Measurements from ENCODE around the gene SLC38A1.
"Not testable (repeated sequence)": the region's sequence is repeated elsewhere in the genome, so short reads cannot be mapped to it uniquely, and the experiment has no call there.

Gene SLC38A1

GRCh38 chr12:46264057-46264456 lies 4.8 kb downstream of the SLC38A1 start:
- DNase-seq (ENCODE audit: low read depth): no peak

DNA sequence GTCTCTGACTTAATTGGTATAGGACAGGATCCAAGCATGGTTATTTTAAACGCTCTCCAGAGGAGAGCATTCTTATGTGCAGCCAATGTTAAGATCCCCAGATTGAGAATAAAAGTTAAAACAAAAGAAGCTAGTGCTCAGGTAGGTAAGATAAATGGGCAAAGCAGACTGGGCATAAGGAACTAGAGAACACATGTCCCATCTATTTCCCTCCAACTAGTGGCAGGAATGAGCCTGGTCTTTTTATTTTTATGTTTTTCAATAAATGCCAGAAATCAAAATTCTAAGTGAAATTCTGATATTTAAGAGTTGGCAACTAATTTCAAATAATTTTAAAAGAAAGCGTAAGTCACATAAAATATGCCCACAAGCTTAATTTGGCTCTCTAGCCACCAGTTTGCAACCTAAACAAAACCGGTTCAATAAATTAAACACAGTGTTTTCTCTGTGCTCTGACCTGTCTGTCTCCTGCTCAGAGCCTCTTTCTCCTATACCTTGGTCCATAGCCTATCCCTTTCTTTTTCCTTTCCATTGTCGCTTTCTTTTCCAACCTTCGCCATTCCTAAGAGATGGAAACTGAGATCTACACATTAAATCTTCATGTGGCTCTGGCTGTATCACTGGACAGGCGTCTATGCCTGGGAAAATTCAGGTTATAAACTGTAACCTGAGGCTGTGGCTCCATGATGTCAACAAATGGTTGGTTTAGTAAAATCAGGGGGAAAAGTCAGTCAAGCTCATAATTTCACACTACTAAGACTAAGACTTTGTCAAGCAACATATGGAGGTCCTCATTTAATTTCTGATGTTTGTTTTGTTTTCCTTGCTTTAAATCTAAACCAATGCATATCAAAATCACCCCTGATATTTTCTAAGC lies 5.5 kb downstream of the SLC38A1 start:
- DNase-seq (ENCODE audit: low read depth): no peak

- no peak for DNase-seq (ENCODE audit: low read depth)
Observed at GRCh38 chr12:46261646-46262045, 7.2 kb downstream of the SLC38A1 start.

DNA sequence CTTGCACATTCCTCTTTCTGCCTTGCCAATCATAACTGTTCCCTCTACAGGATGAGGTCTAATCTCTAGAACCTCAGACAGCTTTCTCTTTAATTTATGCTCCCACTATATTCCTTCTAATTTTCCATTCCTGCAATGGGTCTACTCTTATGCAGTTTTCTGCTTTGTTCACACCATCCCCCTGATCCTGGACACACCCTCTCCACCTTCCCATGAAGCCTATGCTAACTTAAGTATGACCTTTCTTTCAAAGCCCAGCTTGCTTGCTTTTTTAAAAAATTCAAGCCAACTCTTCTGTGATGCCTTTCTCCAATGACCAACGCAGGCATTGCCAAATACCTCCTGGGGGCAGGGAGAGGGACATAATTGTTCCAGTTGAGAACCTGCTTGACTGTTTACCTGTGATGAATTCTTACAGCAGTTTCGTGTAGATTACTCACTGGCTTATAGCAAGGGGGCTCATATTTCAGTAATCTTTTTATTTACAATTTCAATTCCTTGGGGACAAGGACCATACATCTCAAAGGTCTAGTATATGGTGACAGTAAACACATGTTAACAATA lies 7.8 kb downstream of the SLC38A1 start:
- no peak for DNase-seq (ENCODE audit: low read depth)

DNA sequence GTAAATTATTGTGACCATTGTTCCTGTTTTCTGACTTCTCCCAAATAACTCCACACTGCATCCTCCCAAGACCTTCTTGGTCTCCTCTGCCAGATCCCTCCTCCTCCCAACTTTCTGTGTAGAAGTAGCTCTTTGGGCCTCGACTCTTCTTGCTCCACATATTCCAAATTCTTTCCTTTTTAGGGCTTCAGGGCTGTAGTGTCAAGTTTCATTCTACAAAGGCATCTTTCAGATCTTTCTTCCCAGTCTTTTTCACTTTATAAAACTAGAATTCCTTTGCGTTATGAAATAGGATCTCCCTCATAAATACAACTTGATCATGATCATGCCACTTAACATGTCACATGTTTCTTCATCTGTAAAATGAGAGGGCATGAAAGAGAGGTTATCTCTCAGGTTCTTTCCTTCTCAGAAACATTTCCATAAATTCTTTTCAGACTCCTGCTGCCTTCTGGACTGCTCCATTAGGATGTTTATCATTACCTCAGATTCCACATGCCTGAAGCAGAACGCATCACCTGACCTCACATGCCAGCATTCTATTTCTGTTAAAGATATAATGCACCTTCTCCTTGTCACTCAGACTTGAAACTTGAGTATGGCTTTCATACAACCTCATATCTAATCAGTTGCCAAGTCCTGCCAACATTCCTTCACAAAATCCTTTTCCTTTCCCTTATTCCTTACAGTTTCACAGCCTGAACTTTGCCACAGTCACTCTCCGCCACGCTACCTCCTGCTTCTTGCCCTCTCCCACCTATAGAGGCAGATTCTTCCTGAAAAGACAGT lies 8.5 kb downstream of the SLC38A1 start:
- DNase-seq (ENCODE audit: low read depth): no peak

DNA sequence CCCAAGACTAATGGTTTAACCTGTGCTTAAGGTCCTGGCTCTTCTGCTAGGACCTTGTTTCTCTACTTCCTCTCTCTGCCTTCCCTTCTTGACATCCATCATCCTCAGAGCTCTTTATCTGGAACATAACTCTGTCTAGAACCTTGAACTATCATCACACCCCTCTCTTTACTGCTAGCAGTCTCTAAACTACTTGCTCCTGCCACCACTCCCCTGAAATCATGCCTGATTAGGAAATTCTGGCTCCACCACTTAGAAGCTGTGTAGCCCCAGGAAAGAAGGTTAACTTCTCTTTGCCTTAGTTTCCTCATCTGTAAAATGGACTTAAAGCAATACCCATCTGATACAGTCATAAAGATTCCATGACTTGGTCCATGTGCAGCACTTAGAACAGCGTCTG lies 9.1 kb downstream of the SLC38A1 start:
- DNase-seq (ENCODE audit: low read depth): no peak

- no peak for DNase-seq (ENCODE audit: low read depth)
Observed at GRCh38 chr12:46259071-46259470, 9.8 kb downstream of the SLC38A1 start.

GRCh38 chr12:46258129-46258528 lies 10.7 kb downstream of the SLC38A1 start:
- DNase-seq (ENCODE audit: low read depth): no peak

DNA sequence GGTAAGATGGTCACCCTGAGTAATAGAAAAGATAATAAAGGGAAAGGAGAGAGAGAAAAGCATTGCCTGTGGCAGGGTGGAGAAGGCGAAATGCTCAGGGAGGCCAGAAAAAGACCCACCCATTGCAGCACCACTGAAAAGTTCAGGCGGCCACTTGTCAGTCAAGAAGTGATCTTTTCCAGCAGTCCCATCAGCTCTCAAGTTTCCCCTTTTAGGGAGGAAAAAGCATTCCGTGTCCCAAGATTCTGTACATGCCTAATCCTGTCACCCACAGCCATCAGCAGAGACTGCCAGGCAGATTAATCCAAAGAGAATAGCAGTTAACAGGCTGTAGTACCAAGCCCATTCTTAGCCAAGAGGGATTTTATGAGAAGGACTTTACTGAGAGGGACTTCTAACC lies 11.9 kb downstream of the SLC38A1 start:
- no peak for DNase-seq (ENCODE audit: low read depth)

DNA sequence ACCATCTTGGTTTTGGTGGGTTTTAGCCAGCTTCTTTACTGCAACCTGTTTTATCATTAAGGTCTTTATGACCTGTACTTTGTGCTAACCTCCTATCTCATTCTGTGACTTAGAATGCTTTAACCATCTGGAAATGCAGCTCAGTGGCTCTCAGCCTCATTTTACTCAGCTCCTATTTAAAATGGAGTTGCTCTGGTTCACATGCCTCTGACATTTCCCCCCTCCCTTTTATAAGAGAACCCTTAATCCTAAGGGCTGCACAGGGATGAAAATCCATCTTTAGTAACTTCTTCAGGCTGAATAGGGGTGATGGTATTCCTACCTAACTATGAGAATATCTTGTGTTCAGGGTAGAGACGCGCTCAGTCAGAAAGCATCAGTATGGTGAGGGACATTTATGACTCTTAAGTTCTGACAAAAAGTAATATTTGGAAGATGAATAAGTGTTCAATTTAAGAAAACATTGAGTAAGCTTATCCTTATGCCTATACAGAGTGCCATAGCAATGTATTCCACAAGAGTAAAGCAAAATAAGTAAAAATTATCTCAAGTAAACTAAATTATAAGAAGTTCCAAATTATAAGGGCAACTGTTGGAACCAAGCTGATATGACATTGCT lies 15.2 kb downstream of the SLC38A1 start:
- DNase-seq (ENCODE audit: low read depth): no peak

DNA sequence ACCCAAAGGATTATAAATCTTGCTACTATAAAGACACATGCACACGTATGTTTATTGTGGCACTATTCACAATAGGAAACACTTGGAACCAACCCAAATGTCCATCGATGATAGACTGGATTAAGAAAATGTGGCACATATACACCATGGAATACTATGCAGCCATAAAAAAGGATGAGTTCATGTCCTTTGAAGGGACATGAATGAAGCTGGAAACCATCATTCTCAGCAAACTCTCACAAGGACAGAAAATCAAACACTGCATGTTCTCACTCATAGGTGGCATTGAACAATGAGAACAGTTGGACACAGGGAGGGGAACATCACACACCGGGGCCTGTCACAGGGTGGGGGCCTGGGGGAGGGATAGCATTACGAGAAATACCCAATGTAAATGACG lies 16.8 kb downstream of the SLC38A1 start:
- not testable (repeated sequence) for DNase-seq (ENCODE audit: low read depth)

DNA sequence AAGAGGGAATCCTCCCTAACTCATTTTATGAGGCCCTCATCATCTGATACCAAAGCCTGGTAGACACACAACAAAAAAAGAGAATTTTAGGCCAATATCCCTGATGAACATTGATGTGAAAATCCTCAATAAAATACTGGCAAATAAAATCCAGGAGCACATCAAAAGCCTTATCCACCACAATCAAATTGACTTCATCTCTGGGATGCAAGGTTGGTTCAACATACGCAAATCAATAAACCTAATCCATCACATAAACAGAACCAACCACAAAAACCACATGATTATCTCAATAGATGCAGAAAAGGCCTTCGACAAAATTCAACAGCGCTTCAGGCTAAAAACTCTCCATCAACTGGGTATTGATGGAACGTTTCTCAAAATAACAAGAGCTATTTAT lies 18.9 kb downstream of the SLC38A1 start:
- DNase-seq (ENCODE audit: low read depth): not testable (repeated sequence)

GRCh38 chr12:46246021-46246700 lies 22.7 kb downstream of the SLC38A1 start:
- DNase-seq (ENCODE audit: low read depth): no peak

DNA sequence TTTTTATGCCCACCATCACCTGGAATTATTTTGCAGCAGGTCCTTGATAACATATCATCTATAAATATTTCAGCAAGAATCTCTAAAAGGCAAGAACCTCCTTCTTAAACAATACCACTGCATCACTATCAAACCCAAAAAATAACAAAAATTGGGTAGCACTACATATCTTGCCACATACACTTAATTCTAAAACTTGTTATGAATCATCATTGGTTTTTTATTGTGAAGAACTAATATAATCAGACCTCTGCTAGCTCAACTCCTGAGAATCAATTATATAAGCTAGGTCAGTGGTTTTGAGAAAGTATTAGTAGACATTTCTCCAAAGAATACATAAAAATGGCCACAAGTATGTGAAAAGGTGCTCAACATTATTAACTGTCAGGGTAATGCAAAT lies 23.8 kb downstream of the SLC38A1 start:
- DNase-seq (ENCODE audit: low read depth): no peak

DNA sequence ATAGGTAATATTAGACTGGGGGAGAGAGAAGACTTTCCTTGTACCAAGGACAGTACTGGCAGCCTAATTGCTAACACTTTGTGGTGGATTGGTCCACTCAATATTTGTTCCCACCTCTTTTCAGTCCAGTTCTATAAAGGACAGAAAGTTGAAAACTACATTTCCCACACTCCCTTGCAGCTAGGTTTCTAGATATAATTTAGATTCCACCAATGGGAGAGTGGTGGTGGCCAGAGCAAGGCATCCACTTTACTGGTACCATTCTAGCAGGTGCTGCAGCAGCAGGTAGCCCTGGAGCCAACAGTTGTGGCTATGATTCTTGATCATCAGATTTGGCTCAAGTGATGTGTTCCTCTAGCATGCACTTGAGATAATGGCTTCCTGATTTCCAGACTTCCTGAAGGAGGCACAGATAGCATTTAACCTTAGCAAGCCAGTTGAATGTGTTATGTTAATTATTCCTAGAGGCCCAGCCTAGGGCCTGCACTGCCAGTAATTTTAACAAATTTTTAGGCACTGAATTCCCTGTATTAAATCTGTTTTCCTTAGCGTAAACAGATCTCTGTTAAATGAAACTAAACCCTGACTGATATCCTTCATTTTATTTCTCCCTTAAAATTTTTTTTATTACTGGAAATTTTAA lies 24.4 kb downstream of the SLC38A1 start:
- DNase-seq (ENCODE audit: low read depth): no peak

DNA sequence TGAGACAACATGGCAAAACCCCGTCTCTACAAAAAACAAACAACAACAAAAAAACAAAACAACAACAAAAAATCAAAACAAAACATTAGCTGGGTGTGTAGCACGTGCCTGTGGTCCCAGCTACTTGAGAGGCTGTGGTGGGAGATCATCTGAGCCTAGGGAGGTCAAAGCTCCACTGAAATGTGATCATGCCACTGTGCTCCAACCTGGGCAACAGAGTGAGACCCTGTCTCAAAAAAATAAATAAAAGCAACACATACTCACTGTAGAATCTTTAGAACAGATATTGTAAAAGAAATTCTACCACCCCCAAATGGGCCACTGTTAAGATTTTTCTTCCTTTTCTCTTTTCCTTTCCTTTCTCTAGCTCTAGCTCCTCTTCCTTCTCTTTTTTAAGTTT lies 26.3 kb downstream of the SLC38A1 start:
- DNase-seq (ENCODE audit: low read depth): no peak

- DNase-seq (ENCODE audit: low read depth): no peak
Observed at GRCh38 chr12:46240436-46240835, 28.4 kb downstream of the SLC38A1 start.

DNA sequence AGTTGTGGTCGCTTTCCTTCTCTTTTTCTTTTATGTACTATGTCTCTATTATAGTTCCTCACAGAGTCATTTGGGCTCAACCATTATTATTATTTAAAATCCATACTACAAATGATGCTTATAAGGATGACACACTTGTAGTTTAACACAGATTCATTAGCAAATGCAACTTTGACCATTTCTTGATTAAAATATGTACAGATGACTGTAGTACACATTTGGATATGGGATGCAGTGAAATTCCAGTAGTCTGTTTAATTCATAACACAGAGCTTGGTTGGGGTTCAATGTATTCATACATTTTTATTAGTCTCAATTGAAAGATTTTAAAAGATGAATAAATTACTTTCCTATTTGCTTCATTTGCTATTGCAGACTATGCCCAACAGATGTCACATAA lies 30.0 kb downstream of the SLC38A1 start:
- DNase-seq (ENCODE audit: low read depth): no peak

DNA sequence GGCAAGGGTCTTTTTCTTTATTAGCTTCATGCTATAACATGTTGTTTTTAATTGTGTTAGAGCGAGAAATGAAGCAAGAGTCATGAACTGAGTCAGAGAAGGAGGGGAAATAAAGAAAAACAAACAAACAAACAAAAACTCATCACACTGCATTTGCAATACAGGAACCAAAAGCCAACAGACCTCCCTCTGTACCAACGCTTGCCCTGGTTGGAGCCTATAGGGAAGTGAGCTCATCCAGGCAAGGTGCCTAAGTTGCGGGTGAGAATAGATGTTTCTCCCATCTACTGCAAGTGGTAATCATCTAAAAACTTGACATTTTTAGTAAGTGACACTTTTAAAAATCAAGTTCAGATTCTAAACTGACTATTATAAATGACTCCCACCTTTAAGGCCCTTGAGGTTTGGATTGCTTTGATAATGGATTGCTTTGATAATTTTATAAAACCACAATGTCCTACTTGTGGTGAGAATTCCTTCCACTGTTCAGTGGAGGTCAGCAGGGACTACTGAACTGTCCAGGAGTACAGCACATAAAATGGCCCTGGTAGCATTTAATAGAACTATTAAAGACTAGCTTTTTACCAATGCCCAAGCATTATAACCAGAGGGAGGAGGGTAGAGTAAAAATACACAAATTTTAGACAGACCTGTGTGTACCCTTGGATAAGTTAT lies 31.3 kb downstream of the SLC38A1 start:
- no peak for DNase-seq (ENCODE audit: low read depth)

- no peak for DNase-seq (ENCODE audit: low read depth)
Observed at GRCh38 chr12:46234000-46234399, 34.8 kb downstream of the SLC38A1 start.

- no peak for DNase-seq (ENCODE audit: low read depth)
Observed at GRCh38 chr12:46233423-46233822, 35.4 kb downstream of the SLC38A1 start.
